Neutrophil (primary cell): ENCODE measurements around the gene OSMR.

Source experiments
- H3K27ac ChIP-seq: fragments of 200-600 bp; sonication (generic); 2 replicates; pipeline ENCODE4 v1.5.1; 2016; ENCODE audit warnings: mild to moderate bottlenecking, moderate library complexity
- H3K27me3 ChIP-seq: fragments of 200-600 bp; sonication (generic); 2 replicates; pipeline ENCODE4 v1.6.0; 2016; ENCODE audit warnings: mild to moderate bottlenecking
- H3K36me3 ChIP-seq: fragments of 200-600 bp; sonication (generic); 2 replicates; pipeline ENCODE4 v1.5.1; 2017
- H3K4me1 ChIP-seq, 2 experiments: fragments of 200-600 bp in 1 of 2; sonication (generic) in 1 of 2; 1 replicate in 1 of 2; 2 replicates in 1 of 2; pipeline versions ENCODE4 v1.5.1 to v1.6.1; 2013 to 2016; ENCODE audit warnings: low read depth in 1 of 2, low read length in 1 of 2, mild to moderate bottlenecking in 1 of 2, moderate library complexity in 1 of 2; ENCODE audit not compliant: control insufficient read depth in 1 of 2, insufficient read depth in 1 of 2
- H3K4me3 ChIP-seq, 2 experiments: fragments of 200-600 bp in 1 of 2; sonication (generic) in 1 of 2; 1 replicate in 1 of 2; 2 replicates in 1 of 2; pipeline ENCODE4 v1.5.1; 2013 to 2016; ENCODE audit warnings: low read depth in 1 of 2, low read length in 1 of 2, mild to moderate bottlenecking in 1 of 2, moderate library complexity in 1 of 2
- H3K9me3 ChIP-seq: fragments of 200-600 bp; sonication (generic); 2 replicates; pipeline ENCODE4 v1.5.1; 2016
- TF ChIP-seq, protein P1 (sequence below): fragments of 200-600 bp; sonication (generic); IDR thresholded peaks from 2 replicates; pipeline ENCODE4 v1.5.1; 2016; ENCODE audit warnings: antibody characterized with exemption

Gene OSMR

DNA sequence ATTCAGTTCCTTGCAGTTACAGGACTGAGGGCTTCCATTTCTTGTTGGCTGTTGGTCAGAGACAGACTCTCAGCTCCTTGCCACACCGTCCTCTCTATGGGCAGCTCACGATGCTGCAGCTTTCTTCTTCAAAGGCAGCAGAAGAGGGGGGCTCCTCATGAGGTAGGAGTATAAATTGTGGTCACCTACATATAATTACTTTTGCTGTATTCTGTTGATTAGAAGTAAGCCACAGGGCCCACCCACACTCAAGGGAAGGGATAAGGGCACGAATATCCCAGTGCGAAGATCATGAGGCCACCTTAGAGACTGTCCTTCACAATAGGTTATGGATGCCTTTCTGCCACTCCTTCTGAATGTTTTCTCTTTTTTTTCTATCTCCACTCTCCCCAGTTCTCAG is 43.7 kb upstream of the OSMR start:
- H3K27ac ChIP-seq: no peak overlapping the region
- no peaks in the 10 kb centered on the region for H3K9me3 ChIP-seq
- H3K4me1 ChIP-seq: no peaks in the 10 kb centered on the region
- H3K4me3 ChIP-seq: no peak overlapping the region
- H3K36me3 ChIP-seq: no peaks in the 10 kb centered on the region
- TF ChIP-seq, protein P1, sequence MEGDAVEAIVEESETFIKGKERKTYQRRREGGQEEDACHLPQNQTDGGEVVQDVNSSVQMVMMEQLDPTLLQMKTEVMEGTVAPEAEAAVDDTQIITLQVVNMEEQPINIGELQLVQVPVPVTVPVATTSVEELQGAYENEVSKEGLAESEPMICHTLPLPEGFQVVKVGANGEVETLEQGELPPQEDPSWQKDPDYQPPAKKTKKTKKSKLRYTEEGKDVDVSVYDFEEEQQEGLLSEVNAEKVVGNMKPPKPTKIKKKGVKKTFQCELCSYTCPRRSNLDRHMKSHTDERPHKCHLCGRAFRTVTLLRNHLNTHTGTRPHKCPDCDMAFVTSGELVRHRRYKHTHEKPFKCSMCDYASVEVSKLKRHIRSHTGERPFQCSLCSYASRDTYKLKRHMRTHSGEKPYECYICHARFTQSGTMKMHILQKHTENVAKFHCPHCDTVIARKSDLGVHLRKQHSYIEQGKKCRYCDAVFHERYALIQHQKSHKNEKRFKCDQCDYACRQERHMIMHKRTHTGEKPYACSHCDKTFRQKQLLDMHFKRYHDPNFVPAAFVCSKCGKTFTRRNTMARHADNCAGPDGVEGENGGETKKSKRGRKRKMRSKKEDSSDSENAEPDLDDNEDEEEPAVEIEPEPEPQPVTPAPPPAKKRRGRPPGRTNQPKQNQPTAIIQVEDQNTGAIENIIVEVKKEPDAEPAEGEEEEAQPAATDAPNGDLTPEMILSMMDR: no peak
- peaks cover 8% of the 10 kb centered on the region for H3K27me3 ChIP-seq

DNA sequence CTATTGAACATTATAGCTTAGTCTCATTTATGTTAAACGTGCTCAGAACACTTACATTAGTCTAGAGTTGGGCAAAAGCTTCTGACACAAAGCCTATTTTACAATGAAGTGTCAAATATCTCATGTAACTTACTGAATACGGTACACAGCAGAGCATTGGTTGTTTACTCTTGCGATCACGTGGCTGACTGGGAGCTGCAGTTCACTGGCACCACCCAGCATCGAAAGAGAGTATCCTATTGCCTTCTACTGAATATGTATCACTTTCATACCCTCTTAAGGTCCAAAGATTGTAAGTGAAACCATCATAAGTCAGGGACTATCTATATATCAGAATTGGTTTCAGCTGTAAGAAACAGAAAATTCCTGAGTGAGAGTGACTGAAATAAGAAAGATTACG is 42.6 kb upstream of the OSMR start:
- TF ChIP-seq, protein P1: no peak
- Histone ChIP-seq H3K27ac (no peak overlapping the region), H3K4me3 (no peak overlapping the region), H3K27me3 (peaks cover 19% of the 10 kb centered on the region), H3K36me3 (no peaks in the 10 kb centered on the region), H3K4me1 (no peaks in the 10 kb centered on the region), H3K9me3 (no peaks in the 10 kb centered on the region)

DNA sequence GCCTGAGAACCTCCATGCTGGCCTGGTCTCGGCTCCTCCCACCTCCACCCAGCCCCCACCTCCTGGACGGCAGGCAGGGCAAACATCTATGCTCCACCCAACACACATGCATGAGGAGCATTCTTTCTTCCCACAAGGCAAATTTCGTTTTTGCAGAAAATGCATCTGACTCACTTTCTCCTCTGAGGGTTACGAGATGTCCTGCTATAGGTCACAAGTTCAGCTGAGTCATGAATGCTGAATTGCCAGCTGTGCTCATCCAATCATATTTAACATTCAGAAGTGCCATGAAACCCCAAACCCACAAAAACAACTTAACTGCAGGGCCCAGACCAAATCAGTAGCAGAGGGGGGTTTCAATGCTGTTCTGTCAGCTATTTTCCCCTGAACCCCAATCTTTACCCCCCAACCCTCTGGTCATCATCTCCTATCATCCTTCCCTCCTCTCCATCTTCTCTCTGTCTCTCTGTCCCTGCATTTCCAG is 39.0 kb upstream of the OSMR start:
- Histone ChIP-seq H3K27ac (no peak overlapping the region), H3K9me3 (no peaks in the 10 kb centered on the region), H3K4me1 (no peaks in the 10 kb centered on the region), H3K36me3 (no peaks in the 10 kb centered on the region), H3K4me3 (no peak overlapping the region), H3K27me3 (peaks cover 33% of the 10 kb centered on the region)
- TF ChIP-seq, protein P1: no peak

DNA sequence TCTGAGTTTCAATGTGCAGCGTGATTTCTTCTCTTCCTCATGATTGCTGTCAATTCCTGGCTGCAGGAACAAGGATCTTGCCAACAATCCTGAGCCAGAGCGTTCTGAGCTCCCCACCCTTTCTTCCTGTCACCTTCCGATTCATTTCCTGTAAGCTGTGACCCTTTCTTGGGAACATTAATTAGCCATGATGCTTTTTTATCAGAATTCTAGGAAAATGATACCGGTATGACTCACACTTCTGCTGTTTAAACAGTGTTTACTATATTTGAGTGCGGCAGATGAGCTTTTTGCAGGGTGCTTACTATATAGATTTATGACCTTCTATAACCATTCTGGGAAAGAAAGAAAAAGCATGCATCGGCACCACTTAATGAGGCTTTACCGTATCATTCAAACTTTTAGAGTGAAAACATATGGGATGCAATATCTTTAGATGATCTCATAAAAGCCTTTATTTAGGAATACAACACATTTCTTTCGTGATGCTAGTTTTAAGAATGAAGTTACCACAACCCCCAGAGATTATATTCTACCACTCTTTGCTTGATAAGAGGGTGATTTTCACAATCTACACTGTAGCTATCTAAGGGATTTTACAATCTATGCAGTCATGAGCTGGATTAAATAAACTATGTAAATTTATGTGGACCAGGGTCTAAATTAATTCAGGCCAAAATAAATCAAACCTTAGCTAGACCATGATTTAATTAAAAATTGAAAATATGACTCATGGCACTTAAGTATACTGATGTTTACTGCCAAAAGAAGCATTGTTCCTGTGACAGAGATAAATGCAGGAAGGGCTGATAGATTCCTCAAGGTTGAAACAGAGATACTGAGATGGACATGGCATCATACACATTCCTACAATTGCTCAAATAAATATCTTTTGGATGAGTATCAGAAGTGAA is 38.0 kb upstream of the OSMR start:
- Histone ChIP-seq H3K27me3 (peaks cover 40% of the 10 kb centered on the region), H3K27ac (no peak overlapping the region)

DNA sequence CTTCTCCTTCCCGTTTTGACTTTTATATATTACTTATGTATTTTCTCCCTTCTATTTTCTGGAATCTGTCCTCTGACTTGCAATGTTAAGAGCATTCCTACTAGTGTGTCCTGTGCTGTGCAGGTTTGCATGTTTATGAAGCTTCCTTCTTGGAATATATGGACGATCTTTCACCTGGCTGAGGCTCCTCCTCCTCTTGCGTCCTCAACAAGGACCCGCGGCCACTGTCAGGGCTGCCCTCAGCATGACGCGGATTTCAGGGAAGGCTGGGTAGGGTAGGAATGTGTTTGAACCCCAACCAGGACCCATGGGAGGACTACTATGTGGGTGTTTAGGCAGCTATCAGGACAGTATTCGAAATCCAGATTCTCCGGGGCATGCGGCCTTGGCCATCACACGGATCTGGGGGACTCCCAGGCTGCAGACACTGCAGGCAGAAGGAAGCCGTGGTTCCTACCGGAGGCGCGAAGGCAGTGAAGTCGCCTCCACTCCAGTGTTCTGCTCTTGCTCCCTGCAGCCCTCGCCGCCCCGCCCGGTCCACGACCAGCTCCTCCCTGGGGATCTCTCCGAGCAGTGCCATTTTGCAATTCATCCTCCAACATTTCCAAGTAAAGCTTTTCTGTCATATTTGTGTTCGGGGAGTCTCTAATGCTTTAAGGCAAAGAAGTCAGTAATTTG is 37.0 kb upstream of the OSMR start:
- TF ChIP-seq, protein P1: no peak
- Histone ChIP-seq H3K9me3 (no peaks in the 10 kb centered on the region), H3K4me1 (no peaks in the 10 kb centered on the region), H3K27ac (no peak overlapping the region), H3K36me3 (no peaks in the 10 kb centered on the region), H3K4me3 (no peak overlapping the region), H3K27me3 (peaks cover 50% of the 10 kb centered on the region)

More for the DNA sequence above, 38.0 kb upstream of the OSMR start:
- TF ChIP-seq, protein P1: no peak
- H3K9me3 ChIP-seq: no peaks in the 10 kb centered on the region
- H3K4me3 ChIP-seq: no peak overlapping the region
- no peaks in the 10 kb centered on the region for H3K36me3 ChIP-seq
- no peaks in the 10 kb centered on the region for H3K4me1 ChIP-seq
